Nephron progenitor cell (in vitro differentiated cells): Measurements from ENCODE around the gene DOK7.

Source experiments
- DNase-seq: peaks from one replicate; pipeline ENCODE4 v3.0.0; 2021
- H3K27ac Mint-ChIP-seq: 2 replicates; pipeline ENCODE4 v1.8.0; 2021; ENCODE audit warnings: mild to moderate bottlenecking, moderate library complexity, mixed read lengths
- H3K27me3 Mint-ChIP-seq: 2 replicates; pipeline ENCODE4 v1.8.0; 2021; ENCODE audit warnings: mild to moderate bottlenecking, low read depth, mixed read lengths; ENCODE audit not compliant: poor library complexity
- H3K36me3 Mint-ChIP-seq: 2 replicates; pipeline ENCODE4 v1.8.0; 2021; ENCODE audit warnings: low read depth, mixed read lengths
- H3K4me1 Mint-ChIP-seq: 2 replicates; pipeline ENCODE4 v1.8.0; 2021; ENCODE audit warnings: mixed read lengths
- H3K4me3 Mint-ChIP-seq: 2 replicates; pipeline ENCODE4 v1.8.0; 2021; ENCODE audit warnings: mild to moderate bottlenecking, moderate library complexity, mixed read lengths
- H3K9me3 Mint-ChIP-seq: 2 replicates; pipeline ENCODE4 v1.8.0; 2021; ENCODE audit warnings: mild to moderate bottlenecking, moderate library complexity, mixed read lengths
- TF ChIP-seq, protein P1 (sequence below): fragments of 200-600 bp; sonication (generic); IDR thresholded peaks from 2 replicates; pipeline ENCODE4 v1.5.0; 2021; ENCODE audit warnings: antibody characterized with exemption

DOK7 gene

DNA sequence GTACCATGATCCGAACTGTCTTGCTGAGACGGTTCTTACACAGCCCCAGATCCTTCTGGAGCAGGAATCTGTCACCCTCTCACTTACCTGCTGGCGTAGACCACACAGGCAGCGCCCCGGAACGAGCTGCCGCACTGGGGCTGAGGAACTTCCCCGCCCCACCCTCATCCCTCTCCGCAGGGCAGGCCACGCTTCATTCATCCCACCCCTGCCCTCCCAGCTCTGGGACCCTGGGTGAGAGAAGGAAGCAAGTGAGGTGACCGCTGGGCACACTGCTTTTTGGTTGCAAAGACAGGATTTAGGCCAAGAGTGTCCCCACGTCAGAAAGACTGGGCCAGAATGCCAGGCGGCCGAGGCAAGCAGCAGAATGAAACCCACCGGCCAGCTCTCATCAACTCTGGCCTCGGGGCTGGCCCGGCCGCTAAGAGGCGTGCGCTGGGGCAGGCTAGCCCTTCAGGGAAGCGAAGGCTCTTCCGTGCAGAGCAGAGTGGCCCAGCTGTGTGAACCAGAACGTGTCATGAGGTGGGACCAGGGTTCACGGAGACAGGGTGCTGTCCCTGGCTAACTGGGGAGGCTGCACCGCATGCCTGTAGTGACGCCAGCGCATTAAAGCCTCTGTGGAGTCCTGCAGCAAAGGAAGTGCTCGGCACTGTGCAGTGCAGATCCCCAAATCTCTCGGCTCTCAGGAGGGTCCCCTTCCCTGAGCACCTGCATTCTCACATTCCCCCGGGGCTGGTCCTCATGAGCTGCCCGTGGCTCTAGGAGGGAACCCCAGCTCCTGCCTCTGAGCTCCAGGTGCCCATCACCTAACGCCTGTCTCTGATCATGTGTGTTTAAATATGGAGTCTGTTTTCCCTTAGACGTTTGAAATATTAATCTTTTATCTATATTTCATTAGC lies 62.7 kb downstream of the DOK7 start:
- DNase-seq = no peak
- no peak overlapping the region for H3K4me3 Mint-ChIP-seq
- H3K27ac Mint-ChIP-seq = no peak overlapping the region
- TF ChIP-seq, protein P1, sequence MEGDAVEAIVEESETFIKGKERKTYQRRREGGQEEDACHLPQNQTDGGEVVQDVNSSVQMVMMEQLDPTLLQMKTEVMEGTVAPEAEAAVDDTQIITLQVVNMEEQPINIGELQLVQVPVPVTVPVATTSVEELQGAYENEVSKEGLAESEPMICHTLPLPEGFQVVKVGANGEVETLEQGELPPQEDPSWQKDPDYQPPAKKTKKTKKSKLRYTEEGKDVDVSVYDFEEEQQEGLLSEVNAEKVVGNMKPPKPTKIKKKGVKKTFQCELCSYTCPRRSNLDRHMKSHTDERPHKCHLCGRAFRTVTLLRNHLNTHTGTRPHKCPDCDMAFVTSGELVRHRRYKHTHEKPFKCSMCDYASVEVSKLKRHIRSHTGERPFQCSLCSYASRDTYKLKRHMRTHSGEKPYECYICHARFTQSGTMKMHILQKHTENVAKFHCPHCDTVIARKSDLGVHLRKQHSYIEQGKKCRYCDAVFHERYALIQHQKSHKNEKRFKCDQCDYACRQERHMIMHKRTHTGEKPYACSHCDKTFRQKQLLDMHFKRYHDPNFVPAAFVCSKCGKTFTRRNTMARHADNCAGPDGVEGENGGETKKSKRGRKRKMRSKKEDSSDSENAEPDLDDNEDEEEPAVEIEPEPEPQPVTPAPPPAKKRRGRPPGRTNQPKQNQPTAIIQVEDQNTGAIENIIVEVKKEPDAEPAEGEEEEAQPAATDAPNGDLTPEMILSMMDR = no peak
- peaks cover 3% of the 10 kb centered on the region for H3K27me3 Mint-ChIP-seq
- no peaks in the 10 kb centered on the region for H3K9me3 Mint-ChIP-seq
- H3K4me1 Mint-ChIP-seq = peaks cover 43% of the 10 kb centered on the region
- peaks cover 10% of the 10 kb centered on the region for H3K36me3 Mint-ChIP-seq

GRCh38 chr4:3526456-3526855 lies 63.4 kb downstream of the DOK7 start:
- TF ChIP-seq, protein P1 = no peak
- H3K27ac Mint-ChIP-seq = no peak overlapping the region
- DNase-seq = no peak
- peaks cover 12% of the 10 kb centered on the region for H3K36me3 Mint-ChIP-seq
- H3K4me1 Mint-ChIP-seq = peaks cover 50% of the 10 kb centered on the region
- peaks cover under 1% of the 10 kb centered on the region for H3K27me3 Mint-ChIP-seq
- H3K4me3 Mint-ChIP-seq = no peak overlapping the region
- no peaks in the 10 kb centered on the region for H3K9me3 Mint-ChIP-seq

DNA sequence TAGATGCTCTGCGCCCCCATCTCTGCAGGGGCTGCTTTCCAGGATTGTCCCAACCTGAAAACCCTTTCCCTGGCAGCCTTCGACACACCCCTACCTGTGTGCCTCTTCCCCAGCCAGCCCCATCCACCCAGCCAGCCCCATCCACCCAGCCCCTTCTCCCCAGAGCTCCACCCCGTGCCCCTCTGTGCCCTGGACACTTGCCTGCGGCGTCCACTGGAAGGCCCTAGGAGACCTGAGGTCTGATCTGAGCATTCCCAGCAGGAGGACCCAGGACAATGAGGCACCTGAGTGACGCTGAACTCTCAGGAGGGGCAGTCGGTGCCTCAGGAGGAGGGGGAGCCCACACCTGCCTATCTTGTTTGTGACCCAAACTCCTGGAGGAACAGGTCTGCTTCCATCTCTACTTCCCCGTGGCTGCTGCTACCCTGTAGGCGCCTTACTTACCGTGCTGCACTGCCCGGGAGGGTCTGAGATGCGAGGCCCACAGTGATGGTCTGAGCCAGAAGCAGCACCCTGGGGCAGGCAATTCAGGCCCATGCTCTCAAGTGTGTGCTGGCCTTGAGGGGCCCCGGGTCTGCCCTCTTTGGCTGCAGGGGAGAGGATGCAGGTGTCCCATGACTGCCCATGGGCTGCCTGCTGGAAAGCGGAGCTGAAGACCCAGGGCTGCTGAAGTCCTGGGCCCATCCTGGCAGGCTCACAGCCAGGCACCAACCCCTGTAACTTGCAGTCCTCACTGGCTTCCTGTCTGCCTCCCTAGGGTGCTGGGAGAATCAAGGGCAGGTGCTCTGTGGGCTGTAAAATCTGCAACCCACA lies 64.2 kb downstream of the DOK7 start:
- Mint-ChIP-seq H3K9me3 (no peaks in the 10 kb centered on the region), H3K27ac (no peak overlapping the region), H3K4me1 (peaks cover 58% of the 10 kb centered on the region), H3K36me3 (peaks cover 10% of the 10 kb centered on the region), H3K27me3 (no peaks in the 10 kb centered on the region), H3K4me3 (no peak overlapping the region)
- TF ChIP-seq, protein P1 = no peak
- no peak for DNase-seq

GRCh38 chr4:3527914-3528876 lies 65.1 kb downstream of the DOK7 start:
- peaks cover 59% of the 10 kb centered on the region for H3K4me1 Mint-ChIP-seq
- peaks cover 10% of the 10 kb centered on the region for H3K36me3 Mint-ChIP-seq
- peaks cover under 1% of the 10 kb centered on the region for H3K27me3 Mint-ChIP-seq
- no peaks in the 10 kb centered on the region for H3K9me3 Mint-ChIP-seq
- DNase-seq = no peak
- TF ChIP-seq, protein P1 = no peak
- no peak overlapping the region for H3K27ac Mint-ChIP-seq
- H3K4me3 Mint-ChIP-seq = no peak overlapping the region

- TF ChIP-seq, protein P1 = no peak
- DNase-seq = peak; percentile 46
- Mint-ChIP-seq H3K27me3 (peaks cover 12% of the 10 kb centered on the region), H3K9me3 (no peaks in the 10 kb centered on the region), H3K27ac (no peak overlapping the region), H3K36me3 (peaks cover 10% of the 10 kb centered on the region), H3K4me1 (peaks cover 64% of the 10 kb centered on the region), H3K4me3 (peak overlapping the region; percentile 100)
Observed at GRCh38 chr4:3529363-3529762, 66.3 kb downstream of the DOK7 start.
